NCI-H526 (cell line): ENCODE results near the gene CD5L.

Source experiments
- DNase-seq, 2 experiments: peaks; one replicate each; lab custom pipeline; 2025; lab: John Stamatoyannopoulos, UW

CD5L gene

DNA sequence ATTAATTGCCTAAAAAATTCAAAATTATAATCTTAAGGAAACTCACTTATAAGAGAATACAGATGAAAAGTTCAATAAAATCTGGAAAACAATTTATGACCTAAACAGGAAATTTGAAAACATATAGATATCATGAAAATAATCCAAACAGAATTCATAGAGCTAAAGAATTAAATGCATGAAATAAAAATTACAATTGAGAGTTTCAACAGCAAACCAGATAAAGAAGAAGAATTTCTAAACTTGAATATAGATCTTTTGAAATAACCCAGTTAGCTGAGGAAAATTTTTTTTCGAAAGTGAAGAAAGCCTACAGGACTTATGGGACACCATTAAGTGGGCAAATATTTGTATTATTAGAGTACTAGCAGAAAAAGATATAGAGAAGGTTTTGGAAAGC is 28.3 kb downstream of the CD5L start:
- DNase-seq = no peak

DNA sequence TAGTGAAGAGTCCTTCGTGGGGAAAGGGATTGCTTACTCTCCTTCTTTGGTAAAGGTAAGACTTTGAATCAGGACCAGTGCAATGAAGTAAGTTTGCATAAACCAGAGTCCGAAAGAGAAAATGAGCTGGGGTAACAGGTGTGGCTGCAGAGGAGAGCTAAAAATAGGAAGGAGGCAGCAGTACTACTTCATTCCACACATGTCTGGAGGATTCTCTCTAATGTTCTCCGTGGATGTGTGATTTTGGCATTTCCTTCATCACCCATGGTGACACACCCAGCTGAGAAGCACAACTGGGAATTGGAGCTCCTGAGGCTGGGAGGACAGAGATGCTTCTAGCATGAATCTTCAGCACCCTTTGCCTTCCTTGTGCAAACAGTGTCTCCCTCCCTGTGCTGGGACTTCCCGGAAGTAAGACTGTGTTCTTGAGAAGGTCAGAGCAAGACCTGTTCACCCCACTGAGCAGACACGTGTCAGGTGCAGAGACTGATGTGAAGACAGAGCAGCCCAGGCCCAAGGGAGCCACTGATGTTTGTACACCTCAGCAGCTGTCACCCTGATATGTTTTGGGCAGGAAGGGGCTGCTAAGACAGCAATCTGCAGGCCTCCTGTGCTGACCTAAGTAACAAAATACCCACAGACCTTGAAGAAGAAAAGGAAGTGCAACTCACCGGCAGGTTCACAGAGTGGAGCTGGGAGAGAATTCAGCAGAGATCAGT is 35.0 kb downstream of the CD5L start:
- DNase-seq = no peak

DNA sequence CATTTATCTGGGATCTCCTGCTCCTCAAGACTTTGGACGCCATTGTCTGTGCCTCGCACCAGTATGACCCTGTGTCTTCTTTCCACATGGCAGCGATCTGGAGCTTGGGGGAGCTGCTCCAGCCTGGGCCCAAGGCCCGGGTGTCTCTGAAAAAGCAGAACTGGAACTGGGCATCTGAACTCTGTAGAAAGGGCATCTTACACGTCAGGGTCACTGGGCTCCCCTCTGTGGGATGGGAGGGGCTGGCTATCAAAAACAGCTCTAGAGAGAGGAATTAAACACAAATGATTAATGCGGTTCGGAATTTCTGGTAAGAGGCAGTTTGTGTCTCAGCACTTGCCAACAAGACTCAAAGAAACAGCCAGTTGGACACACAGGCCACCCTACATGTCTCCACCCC is 37.8 kb downstream of the CD5L start:
- DNase-seq = no peak

DNA sequence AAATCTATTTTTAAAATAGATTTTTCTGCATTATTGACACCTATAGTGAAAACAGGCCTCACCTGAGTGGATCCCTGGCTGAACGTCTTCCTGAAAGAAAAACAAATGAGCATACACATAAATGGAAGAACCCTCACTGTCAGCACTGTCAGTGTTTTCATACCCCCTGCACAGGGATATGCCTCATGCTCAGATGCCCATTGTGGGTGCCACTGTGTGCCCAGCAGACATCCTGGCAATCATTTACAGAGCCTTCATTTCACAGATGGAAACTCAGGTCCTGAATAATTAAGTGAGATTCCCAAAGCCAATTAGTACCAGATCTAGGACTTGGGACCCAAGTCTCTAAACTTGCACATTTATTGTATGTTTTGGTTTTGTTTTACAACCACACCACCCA is 41.6 kb downstream of the CD5L start:
- DNase-seq = no peak

DNA sequence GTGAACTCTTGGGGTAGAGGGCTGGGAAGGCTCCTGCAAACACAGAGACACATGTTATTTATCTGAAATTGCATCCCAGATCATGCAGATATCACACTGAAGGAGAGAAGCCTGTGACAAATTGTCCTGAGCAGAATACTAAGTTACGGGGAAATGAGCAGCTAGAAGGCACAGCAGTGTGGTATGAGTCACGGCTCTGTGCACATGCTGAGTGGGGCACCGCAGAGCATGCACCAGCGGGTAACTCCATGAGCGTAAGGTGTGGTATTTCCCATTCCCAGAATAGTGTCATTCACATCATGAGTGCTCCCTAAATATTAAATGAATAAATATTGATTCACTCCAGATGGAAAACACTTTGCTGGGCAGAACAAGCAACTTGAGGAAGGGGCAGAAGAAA is 43.4 kb downstream of the CD5L start:
- no peak for DNase-seq

DNA sequence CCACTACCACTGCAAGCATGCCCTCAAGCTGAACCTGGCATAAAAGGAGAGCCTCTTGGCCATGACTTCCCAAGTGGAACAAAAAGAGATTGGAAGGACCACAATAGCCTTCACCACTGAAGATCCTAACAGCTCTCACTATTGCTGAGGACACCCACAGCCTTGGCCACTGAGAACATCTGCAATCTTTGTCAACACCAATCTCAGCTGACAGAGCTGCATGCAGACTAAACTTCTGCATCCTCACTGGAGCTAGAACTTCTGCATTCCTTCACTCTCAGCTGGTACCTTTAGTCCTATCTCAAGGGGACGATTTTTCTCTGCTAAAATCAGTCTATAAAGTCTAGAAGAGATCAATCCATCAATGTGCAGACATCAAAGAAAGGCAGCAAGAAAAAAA is 56.4 kb downstream of the CD5L start:
- no peak for DNase-seq

DNA sequence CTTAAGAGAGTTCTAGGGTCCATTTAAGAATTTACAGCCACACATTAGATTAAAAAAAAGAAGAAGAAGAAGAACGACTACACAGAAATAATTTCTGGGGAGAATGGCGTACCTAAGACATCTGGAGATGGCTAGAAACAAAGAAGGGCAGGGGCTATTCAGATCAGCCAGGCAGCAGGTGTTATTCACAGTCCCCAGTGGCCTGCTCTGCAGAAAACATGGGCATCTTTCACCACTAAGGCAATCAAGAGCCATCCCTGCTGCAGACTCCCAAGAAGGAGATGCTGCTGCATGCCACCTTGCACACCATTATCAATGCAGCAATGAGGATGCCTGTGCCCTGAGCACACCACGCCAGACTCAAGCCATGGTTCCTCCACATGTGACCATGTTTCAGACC is 56.8 kb downstream of the CD5L start:
- DNase-seq = no peak

DNA sequence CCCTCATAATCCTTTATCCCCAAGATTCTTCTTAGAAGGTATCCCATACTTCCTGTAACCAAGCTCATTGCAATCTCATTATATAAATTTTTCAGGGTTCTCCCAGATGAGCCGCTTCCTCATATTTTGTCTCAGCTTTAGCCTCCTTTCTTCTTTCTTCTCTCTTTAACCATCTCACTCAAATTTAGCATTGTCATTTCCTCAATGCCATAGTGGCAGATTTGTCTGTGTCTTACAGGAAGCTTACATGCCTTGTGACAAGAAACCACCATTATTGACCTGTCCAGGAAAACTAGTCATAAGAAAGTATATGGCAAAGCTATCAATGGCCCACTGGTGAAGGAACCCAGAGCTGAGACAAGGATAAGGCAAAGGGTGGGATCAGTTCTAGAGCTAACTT is 58.7 kb downstream of the CD5L start:
- DNase-seq = no peak

DNA sequence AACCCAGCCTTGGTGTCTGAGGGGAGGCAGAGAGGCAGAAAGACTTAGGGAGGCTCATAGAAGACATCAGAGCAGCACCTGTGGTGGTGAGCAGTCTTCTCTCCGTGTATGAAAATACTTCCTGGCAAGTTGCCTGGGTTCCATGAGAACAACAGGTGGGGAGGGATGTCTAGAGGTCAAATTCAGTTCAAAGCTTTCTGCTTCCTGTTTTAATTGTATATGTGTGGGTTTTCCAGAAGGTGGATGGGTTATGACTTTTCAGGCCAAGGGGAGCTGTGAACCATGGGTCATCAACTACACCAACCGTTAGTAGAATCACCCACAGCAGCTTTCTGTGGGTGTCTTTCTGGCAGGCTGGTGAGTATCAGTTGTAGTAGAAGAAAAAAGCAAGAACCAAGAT is 60.6 kb downstream of the CD5L start:
- DNase-seq = no peak
